CD4-positive, alpha-beta T cell (primary cell): Measurements from ENCODE around the gene PLCB1. TPM values are rescaled to one million over a fixed set of nuclear protein-coding genes. Genes with fewer than 3 reads are reported as not detected.

Source experiments
- ATAC-seq: fragments of 200-7000 bp; cut with Tn5 transposase; one replicate; pipeline ENCODE4 v1.10.0; 2022; ENCODE audit warnings: mild to moderate bottlenecking; ENCODE audit not compliant: poor library complexity
- CTCF ChIA-PET: fragments of 350-600 bp; sonication (Branson Sonifier 250); formaldehyde crosslinking; loops from one replicate; lab custom pipeline; 2021; ENCODE audit warnings: antibody characterized with exemption, inconsistent platforms; lab: Charles Lee
- POLR2A ChIA-PET: fragments of 350-600 bp; sonication (Branson Sonifier 250); formaldehyde crosslinking; loops from one replicate; lab custom pipeline; 2021; ENCODE audit warnings: antibody characterized with exemption, inconsistent platforms; lab: Charles Lee
- DNase-seq, 14 experiments: peaks; one replicate each; pipeline ENCODE4 v3.0.0-alpha.2; 2013 to 2020; ENCODE audit warnings: mixed read lengths in 2 of 14
- H3K27ac ChIP-seq, 2 donors: one replicate each; pipeline versions ENCODE4 v1.5.1 to v1.7.0; 2013; ENCODE audit warnings: low read length in 2 of 2, low read depth in 1 of 2, mild to moderate bottlenecking in 1 of 2
- H3K27me3 ChIP-seq, 2 experiments: 1 replicate in 1 of 2; 2 replicates in 1 of 2; pipeline versions ENCODE4 v1.6.1 to v1.7.0; 2013; ENCODE audit warnings: low read length in 2 of 2, control low read depth in 1 of 2, mild to moderate bottlenecking in 1 of 2, moderate library complexity in 1 of 2; ENCODE audit not compliant: insufficient read depth in 2 of 2, control insufficient read depth in 1 of 2
- H3K36me3 ChIP-seq: one replicate; pipeline ENCODE4 v1.6.1; 2013; ENCODE audit warnings: low read length, control low read depth; ENCODE audit not compliant: insufficient read depth
- H3K4me1 ChIP-seq: one replicate; pipeline ENCODE4 v1.6.1; 2013; ENCODE audit warnings: low read length, control low read depth; ENCODE audit not compliant: insufficient read depth
- H3K4me3 ChIP-seq: one replicate; pipeline ENCODE4 v1.5.1; 2013; ENCODE audit warnings: mild to moderate bottlenecking, low read length, moderate library complexity
- H3K9me3 ChIP-seq, 2 experiments: 1 replicate in 1 of 2; 2 replicates in 1 of 2; pipeline versions ENCODE4 v1.6.1 to v1.7.0; 2013; ENCODE audit warnings: low read length in 2 of 2, mild to moderate bottlenecking in 2 of 2, control low read depth in 1 of 2, moderate library complexity in 1 of 2; ENCODE audit not compliant: control insufficient read depth in 1 of 2, insufficient read depth in 1 of 2
- H3K27ac Mint-ChIP-seq: one replicate; pipeline ENCODE4 v1.8.0; 2020; ENCODE audit warnings: mixed read lengths
- H3K27me3 Mint-ChIP-seq: one replicate; pipeline ENCODE4 v1.8.0; 2021; ENCODE audit warnings: mixed read lengths
- H3K36me3 Mint-ChIP-seq: one replicate; pipeline ENCODE4 v1.8.0; 2021; ENCODE audit warnings: low read depth, mixed read lengths
- H3K4me1 Mint-ChIP-seq: one replicate; pipeline ENCODE4 v1.8.0; 2021; ENCODE audit warnings: low read depth, mixed read lengths
- H3K4me3 Mint-ChIP-seq: one replicate; pipeline ENCODE4 v1.8.0; 2020; ENCODE audit warnings: mild to moderate bottlenecking, mixed read lengths
- H3K9me3 Mint-ChIP-seq: one replicate; pipeline ENCODE4 v1.8.0; 2020; ENCODE audit warnings: mixed read lengths
- intact Hi-C, 2 experiments: fragments of 100-400 bp; cut with DNase I in 1 of 2; cut with micrococcal nuclease in 1 of 2; formaldehyde crosslinking; loops; one replicate each; pipeline versions ENCODE4 v1.15.1 to v1.9.0; 2023 to 2025; cut with DNase I, micrococcal nuclease
- total RNA-seq, 174 experiments: library from RNA in 2 of 174; stranded (reverse) in 2 of 174; gene quantifications; one replicate each; pipeline ENCODE4 v1.2.3 and lab custom pipeline; 2021 to 2026
- TF ChIP-seq, protein P1 (sequence below): fragments of 200-600 bp; IDR thresholded peaks from one replicate; pipeline ENCODE4 v1.8.0; 2022; ENCODE audit warnings: antibody characterized with exemption, mild to moderate bottlenecking

Gene PLCB1
- total RNA-seq, 2 experiments from 2014 or later: 3.8 to 5.6 TPM

- H3K9me3 Mint-ChIP-seq: no peaks in the 10 kb centered on the region
- H3K4me3 Mint-ChIP-seq: no peak overlapping the region
- no peaks in the 10 kb centered on the region for H3K27me3 Mint-ChIP-seq
- ATAC-seq (no peak), DNase-seq (no peak)
- H3K4me1 Mint-ChIP-seq: no peaks in the 10 kb centered on the region
- H3K27me3 ChIP-seq: no peaks in the 10 kb centered on the region
- CTCF ChIA-PET: no interaction called here
- intact Hi-C loops: no loop called here
- H3K9me3 ChIP-seq: no peaks in the 10 kb centered on the region
- POLR2A ChIA-PET: no interaction called here
- no peak overlapping the region for H3K4me3 ChIP-seq
- no peaks in the 10 kb centered on the region for H3K4me1 ChIP-seq
- no peak overlapping the region for H3K27ac ChIP-seq
- no peaks in the 10 kb centered on the region for H3K36me3 Mint-ChIP-seq
- no peaks in the 10 kb centered on the region for H3K36me3 ChIP-seq
- no peak overlapping the region for H3K27ac Mint-ChIP-seq
- TF ChIP-seq, protein P1, sequence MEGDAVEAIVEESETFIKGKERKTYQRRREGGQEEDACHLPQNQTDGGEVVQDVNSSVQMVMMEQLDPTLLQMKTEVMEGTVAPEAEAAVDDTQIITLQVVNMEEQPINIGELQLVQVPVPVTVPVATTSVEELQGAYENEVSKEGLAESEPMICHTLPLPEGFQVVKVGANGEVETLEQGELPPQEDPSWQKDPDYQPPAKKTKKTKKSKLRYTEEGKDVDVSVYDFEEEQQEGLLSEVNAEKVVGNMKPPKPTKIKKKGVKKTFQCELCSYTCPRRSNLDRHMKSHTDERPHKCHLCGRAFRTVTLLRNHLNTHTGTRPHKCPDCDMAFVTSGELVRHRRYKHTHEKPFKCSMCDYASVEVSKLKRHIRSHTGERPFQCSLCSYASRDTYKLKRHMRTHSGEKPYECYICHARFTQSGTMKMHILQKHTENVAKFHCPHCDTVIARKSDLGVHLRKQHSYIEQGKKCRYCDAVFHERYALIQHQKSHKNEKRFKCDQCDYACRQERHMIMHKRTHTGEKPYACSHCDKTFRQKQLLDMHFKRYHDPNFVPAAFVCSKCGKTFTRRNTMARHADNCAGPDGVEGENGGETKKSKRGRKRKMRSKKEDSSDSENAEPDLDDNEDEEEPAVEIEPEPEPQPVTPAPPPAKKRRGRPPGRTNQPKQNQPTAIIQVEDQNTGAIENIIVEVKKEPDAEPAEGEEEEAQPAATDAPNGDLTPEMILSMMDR: no peak
Observed at GRCh38 chr20:8234580-8234979, 102.5 kb downstream of the PLCB1 start.

GRCh38 chr20:8242066-8242465 lies 110.0 kb downstream of the PLCB1 start:
- Mint-ChIP-seq H3K4me1 (no peaks in the 10 kb centered on the region), H3K4me3 (no peak overlapping the region), H3K27ac (no peak overlapping the region), H3K36me3 (no peaks in the 10 kb centered on the region), H3K9me3 (no peaks in the 10 kb centered on the region), H3K27me3 (no peaks in the 10 kb centered on the region)
- no peaks in the 10 kb centered on the region for H3K36me3 ChIP-seq
- no peak for ATAC-seq
- DNase-seq: no peak
- H3K27ac ChIP-seq: no peak overlapping the region
- intact Hi-C loops: no loop called here
- POLR2A ChIA-PET: no interaction called here
- H3K27me3 ChIP-seq: no peaks in the 10 kb centered on the region
- no peaks in the 10 kb centered on the region for H3K4me1 ChIP-seq
- TF ChIP-seq, protein P1: no peak
- CTCF ChIA-PET: interaction anchor here (1.2 kb wide), 1 partner anchor 199 kb away, joined by 3 read pairs; no protein-coding TSS in a partner anchor
- no peaks in the 10 kb centered on the region for H3K9me3 ChIP-seq
- no peak overlapping the region for H3K4me3 ChIP-seq

GRCh38 chr20:8242827-8243724 lies 111.0 kb downstream of the PLCB1 start:
- DNase-seq: no peak
- Mint-ChIP-seq H3K9me3 (no peaks in the 10 kb centered on the region), H3K4me3 (no peak overlapping the region), H3K27me3 (no peaks in the 10 kb centered on the region), H3K36me3 (no peaks in the 10 kb centered on the region), H3K27ac (no peak overlapping the region), H3K4me1 (no peaks in the 10 kb centered on the region)
- Histone ChIP-seq H3K9me3 (no peaks in the 10 kb centered on the region), H3K4me1 (no peaks in the 10 kb centered on the region), H3K36me3 (no peaks in the 10 kb centered on the region), H3K4me3 (no peak overlapping the region), H3K27me3 (no peaks in the 10 kb centered on the region), H3K27ac (no peak overlapping the region)
- ATAC-seq: no peak
- TF ChIP-seq, protein P1: no peak
- ChIA-PET CTCF (no interaction called here), POLR2A (no interaction called here)
- intact Hi-C loops: no loop called here
